NOMO-1 treated with DMSO at 0.1 percent for 48 hours (cell line): Measurements from ENCODE around the gene DCAF8.
"Not testable (repeated sequence)": the region's sequence is repeated elsewhere in the genome, so short reads cannot be mapped to it uniquely, and the experiment has no call there.

Experiments used
- DNase-seq: peaks from one replicate; lab custom pipeline; 2025; ENCODE audit not compliant: unreplicated experiment; lab: John Stamatoyannopoulos, UW

DCAF8 gene

DNA sequence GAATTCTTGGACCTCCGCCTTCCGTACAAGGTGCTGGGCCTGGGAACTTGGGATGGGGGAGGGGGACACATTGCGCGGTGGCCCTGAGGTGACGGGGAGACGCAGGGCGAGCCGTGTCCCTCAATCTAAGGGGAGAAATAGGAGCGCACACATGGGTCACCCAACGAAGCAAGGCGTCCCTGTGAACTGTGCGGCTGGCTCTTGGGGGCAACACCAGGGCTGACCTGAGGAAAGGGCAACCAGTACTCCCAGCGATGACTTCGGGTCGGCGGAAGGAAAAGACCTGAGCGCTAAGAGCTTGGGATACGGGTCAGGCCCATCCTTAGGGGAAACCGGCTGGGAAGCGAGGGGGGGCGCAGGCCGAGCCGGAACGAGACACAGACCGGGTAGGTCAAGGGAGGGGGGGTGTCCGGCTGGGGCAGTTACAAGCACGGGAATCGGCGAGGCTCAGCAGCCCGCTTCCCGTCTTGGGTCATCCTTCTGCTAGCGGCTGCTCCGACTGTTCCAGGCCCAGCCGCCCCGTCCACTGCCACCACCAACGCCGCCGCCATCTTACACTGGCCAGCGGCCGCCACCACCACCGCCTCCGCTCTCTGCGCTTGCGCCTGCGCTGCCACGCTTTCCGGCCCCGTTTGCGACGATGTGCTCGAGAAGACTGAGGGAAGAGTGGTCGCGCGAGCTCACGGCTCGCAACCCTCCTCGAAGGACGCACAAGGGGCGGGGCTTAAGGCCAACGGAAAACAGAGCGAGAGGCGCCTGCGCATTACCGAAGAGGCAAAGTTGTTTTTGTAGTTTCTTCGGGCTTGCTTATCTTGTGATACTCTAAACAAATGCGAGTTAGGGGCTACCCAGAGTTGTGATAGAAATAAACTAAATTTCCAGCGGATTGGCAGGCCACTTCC lies at the start of gene DCAF8:
Gene DCAF8, minus strand, starts transcription at position 657 of the 902 bp plus-strand sequence. CDS start 18,541 bp downstream, outside the sequence.
- DNase-seq = peak; percentile 97

DNA sequence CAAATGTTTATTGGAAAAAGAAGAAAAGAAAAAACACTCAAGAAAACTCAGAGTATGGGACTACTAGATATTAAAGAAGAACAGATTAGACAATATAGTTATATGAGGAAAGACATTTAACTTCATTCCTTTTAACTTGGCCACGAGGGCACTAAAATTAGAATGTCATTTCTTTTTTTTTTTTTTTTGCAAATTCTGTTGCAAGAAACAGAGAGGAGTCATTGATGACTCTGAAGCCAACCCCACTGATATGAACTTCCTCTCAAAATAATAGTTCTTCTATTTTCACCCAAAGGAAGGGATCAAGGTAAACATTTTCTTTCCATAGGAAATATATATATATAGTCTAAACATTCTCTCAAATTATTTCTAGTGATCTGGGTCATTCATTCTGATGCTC lies 47.2 kb upstream of the DCAF8 start:
- DNase-seq = no peak

DNA sequence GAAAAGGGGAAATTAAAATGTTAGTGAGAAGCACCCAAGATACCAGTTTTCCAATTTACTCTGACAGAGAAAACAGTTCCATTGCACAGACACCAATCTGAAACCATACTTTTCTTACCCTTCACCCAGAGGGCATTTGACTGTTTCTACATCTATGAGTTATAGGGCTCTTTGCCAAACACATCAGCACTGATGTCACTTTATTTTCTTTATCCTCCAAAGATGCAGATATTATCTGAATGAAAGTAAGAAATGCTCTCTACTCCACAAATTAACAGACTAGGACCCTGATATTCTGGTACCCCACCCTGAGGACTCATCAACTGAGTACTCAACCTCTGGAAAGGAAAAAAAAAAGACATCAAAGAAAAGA lies 46.8 kb upstream of the DCAF8 start:
- DNase-seq = no peak

DNA sequence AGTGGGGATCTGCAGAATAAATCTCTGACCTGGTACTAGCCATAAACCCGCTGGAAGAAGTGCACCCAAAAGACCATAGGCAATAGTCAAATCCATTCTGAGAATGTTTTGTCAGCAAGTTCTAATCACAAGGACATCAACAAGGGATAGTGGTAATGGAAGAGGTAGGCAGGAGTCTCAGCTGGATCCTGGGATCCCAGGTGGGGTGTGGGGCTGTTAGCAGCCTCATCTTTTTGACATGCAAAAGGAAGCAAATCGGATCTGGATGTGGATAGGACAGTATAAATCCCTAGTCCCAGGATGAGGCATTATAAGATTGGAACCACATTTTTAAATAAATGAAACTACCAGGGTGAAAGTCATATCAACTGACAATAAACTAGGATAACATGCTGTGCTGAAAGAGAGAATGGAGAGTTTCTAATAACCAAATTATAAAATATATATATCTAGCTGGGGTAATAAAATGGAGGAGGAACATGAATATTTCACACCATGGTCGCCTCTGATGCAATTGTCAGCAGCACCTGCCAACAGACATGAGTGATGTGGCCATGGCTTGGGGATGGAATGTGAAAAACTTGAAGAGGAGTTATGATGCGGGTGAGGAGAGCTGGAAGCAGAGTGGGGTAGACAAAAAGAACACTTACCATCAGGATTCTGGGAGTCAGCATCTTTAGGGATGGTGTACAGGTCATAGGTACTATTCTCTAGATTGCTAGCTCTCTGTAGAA lies 46.3 kb upstream of the DCAF8 start:
- no peak for DNase-seq

DNA sequence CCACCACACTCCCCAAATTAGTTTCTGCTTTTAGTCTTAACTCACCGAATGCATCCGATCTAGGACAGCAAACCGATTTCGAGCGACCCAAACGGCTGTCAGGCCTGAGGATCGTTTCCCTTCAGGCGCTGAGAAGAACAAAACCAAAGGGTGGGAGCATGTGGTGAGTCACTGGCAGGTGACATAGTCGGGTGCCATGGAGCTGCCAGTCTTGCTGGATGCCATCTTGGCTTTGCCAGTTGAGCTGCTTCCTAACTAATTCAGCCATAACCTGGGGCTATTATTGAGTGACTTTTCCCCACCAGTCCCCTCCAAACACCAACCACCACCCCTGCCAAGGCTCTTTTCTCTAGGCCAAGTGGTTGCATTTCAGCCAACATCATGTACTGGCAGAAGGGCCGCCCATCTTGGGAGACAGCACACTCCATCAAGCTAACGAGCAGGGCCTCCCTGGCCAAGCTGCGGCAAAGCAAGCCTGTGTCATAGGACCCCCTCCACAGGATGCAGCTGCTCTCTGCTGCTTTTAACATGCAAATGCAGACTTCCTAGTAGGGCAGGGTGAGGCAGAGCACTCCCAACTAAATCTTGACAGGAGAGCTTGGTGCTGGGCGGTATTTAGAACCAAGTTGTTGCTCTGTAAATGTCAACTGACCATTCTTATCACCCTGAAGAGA lies 44.9 kb upstream of the DCAF8 start:
- DNase-seq = no peak

DNA sequence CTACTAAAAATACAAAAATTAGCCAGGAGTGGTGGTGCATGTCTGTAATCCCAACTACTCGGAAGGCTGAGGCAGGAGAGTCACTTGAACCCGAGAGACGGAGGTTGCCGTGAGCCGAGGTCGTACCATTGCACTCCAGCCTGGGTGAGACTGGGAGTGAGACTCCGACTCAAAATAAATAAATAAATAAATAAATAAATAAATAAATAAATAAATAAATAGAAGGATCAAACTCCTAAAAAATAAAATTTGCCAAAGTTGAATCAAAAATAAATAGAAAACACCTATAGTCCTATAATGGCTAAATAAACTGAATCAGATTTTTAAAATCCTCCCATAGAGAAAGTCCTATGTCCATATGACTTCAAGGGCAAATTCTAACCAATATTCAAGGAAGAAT lies 37.8 kb upstream of the DCAF8 start:
- no peak for DNase-seq

DNA sequence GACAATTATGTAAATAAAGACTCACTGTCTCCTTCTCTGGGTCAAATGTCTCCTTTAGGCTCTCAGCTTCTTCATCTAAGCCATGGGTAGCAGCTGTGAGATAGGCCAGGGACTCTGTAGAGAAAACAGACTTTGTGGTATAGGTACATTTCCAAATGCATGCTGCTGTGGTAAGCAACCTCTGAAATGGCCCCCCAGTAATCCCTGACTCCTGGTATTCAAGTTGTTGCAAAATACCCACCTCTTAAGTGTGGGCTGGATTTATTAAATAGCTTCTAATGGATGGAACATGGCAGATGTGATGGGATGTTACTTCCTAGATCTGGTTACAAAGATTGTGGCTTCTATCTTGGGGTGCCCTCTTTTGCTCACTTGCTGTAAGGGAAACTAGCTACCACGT lies 33.7 kb upstream of the DCAF8 start:
- DNase-seq = no peak

DNA sequence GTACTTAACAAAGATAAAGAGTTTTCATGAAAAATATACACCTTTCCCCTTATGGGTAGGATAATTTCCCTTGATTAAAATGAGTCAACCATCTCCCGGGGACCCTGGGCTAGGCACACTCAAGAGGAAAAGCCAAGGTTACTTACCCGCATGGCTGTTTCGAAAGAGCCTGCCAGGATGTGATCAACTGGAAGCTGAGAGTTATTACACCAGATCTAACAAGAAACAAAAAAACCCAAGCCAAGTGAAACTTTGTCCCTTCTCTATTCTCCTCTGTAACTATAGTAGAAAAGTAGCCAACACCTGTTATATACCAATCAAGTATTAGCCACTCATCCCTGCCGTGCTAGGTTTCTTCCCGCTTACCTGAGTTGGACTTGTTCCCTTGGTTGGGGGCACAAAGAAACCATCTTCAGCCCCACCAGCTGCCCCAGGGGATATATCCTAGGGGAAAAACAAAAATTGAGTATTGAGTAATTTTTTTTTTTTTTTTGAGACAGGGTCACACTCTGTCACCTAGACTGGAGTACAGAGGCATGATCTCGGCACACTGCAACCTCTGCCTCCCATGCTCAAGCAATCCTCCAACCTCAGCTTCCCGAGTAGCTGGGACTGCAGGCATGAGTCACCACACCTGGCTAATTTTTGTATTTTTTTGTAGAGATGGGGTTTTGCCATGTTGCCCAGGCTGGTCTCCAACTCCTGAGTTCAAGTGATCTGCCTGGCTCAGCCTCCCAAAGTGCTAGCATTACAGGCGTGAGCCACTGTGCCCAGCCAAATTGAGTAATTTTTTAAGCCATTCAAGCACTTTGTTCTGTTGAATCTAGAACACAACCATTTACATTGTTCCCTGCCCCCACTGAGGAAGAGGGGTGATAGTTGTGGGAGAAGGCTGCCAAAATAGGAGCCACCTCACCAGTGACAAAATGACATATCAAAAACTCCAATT lies 30.9 kb upstream of the DCAF8 start:
- DNase-seq = no peak

DNA sequence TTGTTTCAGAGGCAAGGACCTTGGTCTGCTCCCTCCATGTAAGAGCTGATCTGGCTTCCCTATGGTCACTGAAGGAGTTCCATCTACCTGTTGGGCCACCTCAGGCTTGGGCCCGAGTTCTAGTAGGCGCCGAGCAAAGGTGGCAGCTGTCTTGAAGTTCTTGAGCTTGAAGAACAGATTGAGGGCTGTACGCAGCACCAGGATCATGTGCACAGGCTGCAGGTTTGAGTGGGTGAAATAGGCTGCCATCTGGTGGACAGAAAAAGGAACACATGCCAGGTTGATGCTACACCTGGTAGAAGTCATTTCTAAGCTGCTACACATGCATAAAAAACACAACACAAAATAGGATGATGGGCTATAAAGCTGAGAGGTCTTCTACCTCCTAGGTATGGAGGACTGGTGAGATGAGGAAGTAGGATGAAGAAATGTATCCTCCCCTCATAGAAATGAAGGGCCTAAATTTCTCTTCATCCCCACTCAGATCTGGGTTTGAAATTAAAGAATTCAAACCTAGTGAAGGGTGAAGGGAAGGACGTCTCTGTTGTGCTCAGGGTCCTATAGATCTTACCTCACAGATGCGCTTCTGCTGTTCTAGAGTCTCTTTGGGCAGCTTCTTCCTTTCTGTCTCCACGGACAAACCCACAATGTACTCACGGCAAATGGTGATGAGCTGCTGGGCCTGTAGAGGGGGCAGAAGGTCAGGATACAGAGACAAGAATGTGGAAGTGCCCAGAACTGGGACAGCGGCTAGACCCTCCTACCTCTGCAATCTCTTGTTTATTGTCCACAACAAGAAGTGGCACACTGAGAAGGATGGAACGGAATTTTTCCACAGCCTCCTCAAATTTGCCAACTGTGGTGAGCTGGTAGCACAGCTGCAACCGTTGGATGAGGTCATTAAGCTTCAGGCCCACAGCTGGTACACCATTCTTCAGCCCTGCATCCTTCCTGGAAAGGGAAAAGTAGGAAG lies 29.2 kb upstream of the DCAF8 start:
- peak; percentile 62 for DNase-seq

DNA sequence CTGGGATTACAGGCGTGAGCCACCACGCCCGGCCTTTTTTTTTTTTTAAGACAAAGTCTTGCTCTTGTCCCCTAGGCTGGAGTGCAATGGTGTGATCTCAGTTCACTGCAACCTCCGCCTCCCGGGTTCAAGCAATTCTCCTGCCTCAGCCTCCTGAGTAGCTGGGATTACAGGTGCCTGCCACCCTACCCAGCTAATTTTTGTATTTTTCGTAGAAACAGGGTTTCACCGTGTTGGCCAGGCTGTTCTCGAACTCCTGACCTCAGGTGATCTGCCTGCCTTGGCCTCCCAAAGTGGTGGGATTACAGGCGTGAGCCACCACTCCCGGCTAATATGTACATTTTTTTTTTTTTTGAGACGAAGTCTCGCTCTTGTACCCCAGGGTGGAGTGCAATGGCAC lies 25.4 kb upstream of the DCAF8 start:
- not testable (repeated sequence) for DNase-seq

DNA sequence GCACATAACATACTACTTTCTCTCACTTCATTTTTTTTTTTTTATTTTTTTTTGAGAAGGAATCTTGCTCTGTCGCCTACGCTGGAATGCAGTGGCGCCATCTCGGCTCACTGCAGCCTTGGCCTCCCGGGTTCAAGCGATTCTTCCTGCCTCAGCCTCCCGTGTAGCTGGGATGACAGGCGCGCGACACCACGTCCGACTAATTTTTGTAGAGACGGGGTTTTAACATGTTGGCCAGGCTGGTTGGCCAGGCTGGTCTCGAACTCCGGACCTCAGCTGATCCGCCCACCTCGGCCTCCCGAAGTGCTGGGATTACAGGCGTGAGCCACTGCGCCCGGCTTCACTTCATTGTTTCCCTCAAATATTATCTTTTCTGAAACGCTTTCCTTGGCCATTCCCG lies 23.2 kb upstream of the DCAF8 start:
- no peak for DNase-seq

DNA sequence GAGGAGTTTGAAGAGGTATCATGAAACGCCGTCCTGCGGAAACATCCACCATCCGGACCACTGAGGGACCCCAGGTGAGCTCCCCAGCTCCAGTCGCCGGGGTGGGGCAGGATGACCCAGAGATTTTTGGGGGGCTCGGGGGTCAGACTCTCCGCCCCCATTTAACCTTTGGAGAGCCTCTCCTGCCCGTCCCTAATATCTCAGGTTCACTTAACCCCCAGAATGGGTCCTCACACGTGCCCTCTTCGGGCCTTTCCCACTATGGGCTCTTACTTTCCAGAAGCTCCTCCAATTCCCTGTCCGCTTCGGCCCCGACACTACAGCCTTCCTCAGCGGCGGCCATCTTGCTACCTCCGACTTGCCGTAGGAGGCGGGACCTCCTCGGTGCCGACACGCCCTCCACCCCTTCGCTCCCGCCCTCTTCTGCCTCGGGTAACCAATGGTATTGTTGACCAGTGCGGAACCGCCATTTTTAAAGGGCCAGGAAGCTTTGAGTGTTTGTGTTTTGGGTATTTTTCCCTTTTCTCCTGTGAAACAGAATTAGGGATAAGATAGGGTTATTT lies 22.5 kb upstream of the DCAF8 start, which contains the start of gene PEX19:
Gene PEX19, minus strand, starts transcription at position 352 of the 563 bp plus-strand sequence. Its CDS starts 9 bp downstream, at position 343.
- peak; percentile 88 for DNase-seq

DNA sequence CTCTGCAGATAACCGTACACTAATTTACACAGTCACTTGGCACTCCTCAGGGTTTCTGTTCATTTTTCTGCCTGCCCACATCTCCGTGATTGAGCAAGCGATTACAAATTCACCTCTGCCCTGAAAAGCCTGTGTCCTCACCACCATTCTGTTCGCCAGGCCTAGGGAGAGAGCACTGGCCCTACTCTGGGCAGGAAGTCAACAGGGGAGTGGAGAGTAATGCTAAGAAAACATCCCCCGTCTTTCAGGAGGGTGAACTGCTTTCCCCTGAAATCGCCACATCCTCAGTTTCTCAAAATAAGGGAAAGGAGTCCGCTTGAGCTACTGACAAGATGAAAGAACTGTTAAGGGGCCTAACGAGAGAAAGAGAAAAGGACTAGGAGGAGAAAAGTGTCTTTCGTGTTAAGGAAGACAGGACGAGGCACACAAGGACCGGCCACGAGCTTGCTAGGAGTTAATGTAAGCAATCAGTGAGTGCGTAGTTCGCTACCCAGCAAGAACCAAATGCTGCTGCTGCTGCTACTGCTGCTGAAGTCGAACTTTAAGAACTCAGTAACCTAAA lies 22.0 kb upstream of the DCAF8 start:
- peak; percentile 68 for DNase-seq

DNA sequence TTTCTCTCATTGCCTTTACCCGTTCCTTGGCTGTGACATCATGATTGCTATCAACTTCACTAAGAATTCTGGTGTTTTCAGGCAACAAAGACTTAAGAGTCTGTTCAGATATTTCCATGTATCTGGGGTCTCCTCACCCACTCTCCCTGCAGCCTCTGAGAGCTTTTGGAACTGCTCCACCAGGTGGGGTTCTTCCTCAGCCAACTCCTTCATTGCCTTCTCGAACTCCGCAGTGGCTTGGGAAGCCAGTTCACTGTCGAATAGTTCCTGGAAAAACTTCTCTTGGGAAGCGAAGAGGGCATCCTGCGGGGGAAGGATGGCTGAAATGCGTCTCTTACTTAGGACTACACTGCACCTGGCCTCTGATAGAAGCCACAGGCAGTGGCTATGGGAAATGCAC lies 20.5 kb upstream of the DCAF8 start:
- DNase-seq = no peak

DNA sequence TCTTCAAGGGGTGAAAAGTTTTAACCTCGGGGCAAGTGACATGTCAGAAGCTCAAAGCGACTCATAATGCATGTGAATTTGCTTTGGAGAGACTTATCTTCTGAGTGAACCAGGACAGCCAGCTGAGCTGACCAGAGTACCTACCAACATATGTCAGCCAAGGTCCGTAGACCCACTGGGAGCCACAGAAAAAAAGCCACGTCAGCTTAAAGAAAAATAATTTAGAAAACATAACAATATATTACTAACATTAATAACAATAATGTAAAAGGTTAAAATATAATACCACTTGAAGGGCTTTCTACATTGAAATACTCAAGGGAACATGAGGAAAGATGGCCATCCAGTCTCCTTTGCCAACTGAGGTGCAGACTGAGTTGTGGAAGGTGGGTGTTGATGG lies 15.6 kb upstream of the DCAF8 start:
- DNase-seq = no peak

DNA sequence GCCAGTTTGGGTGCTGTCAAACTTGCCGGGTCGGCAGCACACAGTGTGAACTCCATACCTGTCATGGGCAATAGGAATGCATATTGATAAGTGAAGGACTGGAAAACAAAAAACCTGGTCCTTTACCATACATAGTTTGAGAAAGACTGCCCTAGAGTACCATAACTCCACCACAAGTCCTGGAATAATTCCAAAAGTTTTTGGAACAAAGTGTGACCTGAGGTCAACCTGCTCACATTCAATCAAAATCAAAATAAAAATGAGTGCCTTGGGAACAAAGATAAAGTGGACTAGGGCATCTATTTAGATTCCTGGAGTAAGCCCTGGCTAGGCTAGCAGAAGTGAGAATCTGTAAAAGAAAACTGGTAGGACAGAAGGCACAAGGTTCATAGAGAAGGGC lies 15.0 kb upstream of the DCAF8 start:
- DNase-seq = no peak

DNA sequence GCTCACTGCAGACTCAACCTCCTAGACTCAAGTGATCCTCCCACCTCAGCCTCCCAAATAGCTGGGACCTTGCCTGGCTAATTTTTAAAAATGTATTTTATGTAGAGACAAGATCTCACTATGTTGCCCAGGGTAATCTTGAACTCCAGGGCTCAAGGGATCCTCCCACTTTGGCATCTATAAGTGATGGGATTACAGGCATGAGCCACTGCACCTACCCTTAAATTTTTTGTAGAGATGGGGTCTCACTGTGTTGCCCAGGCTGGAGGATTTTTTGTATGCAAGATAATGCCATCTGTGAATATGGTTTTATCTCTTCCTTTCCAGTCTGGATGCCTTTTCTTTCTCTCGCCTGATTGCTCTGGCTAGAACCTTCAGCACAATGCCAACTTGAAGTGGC lies 8.7 kb upstream of the DCAF8 start:
- no peak for DNase-seq

DNA sequence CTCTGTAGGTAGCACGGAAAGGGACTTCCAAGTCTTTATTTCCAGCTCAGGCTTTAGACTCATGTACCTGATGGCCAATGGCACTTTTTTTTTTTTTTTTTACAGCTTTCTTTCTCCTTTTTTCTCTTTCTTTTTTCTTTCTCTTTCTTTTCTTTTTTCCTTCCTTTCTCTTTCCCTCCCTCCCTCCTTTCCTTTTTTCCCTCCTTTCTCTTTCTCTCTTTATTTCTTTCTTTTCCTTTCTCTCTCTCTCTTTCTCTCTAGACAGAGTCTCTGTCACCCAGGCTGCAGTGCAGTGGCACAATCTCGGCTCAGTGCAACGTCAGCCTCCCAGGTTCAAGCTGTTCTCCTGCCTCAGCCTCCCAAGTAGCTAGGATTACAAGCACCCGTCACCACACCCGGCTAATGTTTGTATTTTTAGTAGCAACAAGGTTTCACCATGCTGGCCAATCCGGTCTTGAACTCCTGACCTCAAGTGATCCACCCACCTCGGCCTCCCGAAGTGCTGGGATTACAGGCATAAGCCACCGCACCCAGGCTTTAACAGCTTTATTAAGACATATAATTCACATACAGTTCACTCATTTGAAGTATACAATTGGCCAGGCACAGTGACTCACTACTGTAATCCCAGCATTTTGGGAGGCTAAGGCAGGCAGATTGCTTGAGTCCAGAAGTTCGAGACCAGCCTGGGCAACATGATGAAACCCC lies 5.1 kb upstream of the DCAF8 start:
- no peak for DNase-seq
